Loucy (cell line): ENCODE measurements around the gene FLVCR2.
A peak's percentile ranks its signal among the peaks of the same experiment; 100 is the strongest.

Source experiments
- H2AFZ ChIP-seq: fragments of 200-600 bp; sonication (generic); 2 replicates; pipeline ENCODE4 v1.6.0; 2016; ENCODE audit warnings: antibody characterized with exemption, mild to moderate bottlenecking, low read length, moderate library complexity
- H3F3A ChIP-seq: fragments of 200-600 bp; 2 replicates; pipeline ENCODE4 v1.6.0; 2016; ENCODE audit warnings: antibody characterized with exemption, low read depth, mild to moderate bottlenecking
- H3K27me3 ChIP-seq: fragments of 200-600 bp; sonication (generic); 2 replicates; pipeline ENCODE4 v1.6.1; 2014; ENCODE audit warnings: low read length, mild to moderate bottlenecking; ENCODE audit not compliant: insufficient read depth, poor library complexity, severe bottlenecking
- H3K36me3 ChIP-seq: fragments of 200-600 bp; sonication (generic); 2 replicates; pipeline ENCODE4 v1.6.1; 2016; ENCODE audit warnings: low read length; ENCODE audit not compliant: insufficient read depth
- H3K4me1 ChIP-seq: fragments of 200-600 bp; sonication (generic); 2 replicates; pipeline ENCODE4 v1.5.1; 2014; ENCODE audit warnings: low read length, mild to moderate bottlenecking; ENCODE audit not compliant: insufficient read depth, poor library complexity, severe bottlenecking
- H3K4me2 ChIP-seq: fragments of 200-600 bp; sonication (generic); 2 replicates; pipeline ENCODE4 v1.6.0; 2014; ENCODE audit warnings: antibody characterized with exemption, low read length, low read depth, mild to moderate bottlenecking; ENCODE audit not compliant: poor library complexity, severe bottlenecking
- H3K4me3 ChIP-seq: fragments of 200-600 bp; sonication (generic); 2 replicates; pipeline ENCODE4 v1.5.1; 2014; ENCODE audit warnings: low read length, mild to moderate bottlenecking, mixed read lengths; ENCODE audit not compliant: poor library complexity, severe bottlenecking
- H3K79me2 ChIP-seq: fragments of 200-600 bp; sonication (generic); 2 replicates; pipeline ENCODE4 v1.6.1; 2014; ENCODE audit warnings: low read length; ENCODE audit not compliant: insufficient read depth
- H3K9ac ChIP-seq: fragments of 200-600 bp; sonication (generic); 2 replicates; pipeline ENCODE4 v1.6.0; 2014; ENCODE audit warnings: mild to moderate bottlenecking, low read depth, low read length, moderate library complexity; ENCODE audit not compliant: poor library complexity, severe bottlenecking
- H3K9me2 ChIP-seq: fragments of 200-600 bp; sonication (generic); replicated peaks from 2 replicates; pipeline ENCODE4 v1.6.1; 2016; ENCODE audit warnings: low read depth, low read length, mixed read lengths
- H3K9me3 ChIP-seq: fragments of 200-600 bp; sonication (generic); 2 replicates; pipeline ENCODE4 v1.6.1; 2014; ENCODE audit warnings: mild to moderate bottlenecking, antibody characterized with exemption, low read length, low read depth; ENCODE audit not compliant: insufficient read depth
- H4K20me1 ChIP-seq: fragments of 200-600 bp; sonication (generic); 2 replicates; pipeline ENCODE4 v1.6.0; 2014; ENCODE audit warnings: antibody characterized with exemption, low read length, mild to moderate bottlenecking; ENCODE audit not compliant: insufficient read depth, poor library complexity, severe bottlenecking
- CTCF ChIP-seq: fragments of 200-600 bp; sonication (generic); conservative IDR thresholded peaks from 2 replicates; pipeline ENCODE4 v1.5.1; 2014; ENCODE audit warnings: mild to moderate bottlenecking, antibody characterized with exemption, low read length
- EZH2phosphoT487 ChIP-seq: fragments of 200-600 bp; IDR thresholded peaks from 2 replicates; pipeline ENCODE4 v1.6.1; 2018; ENCODE audit warnings: antibody characterized with exemption, mild to moderate bottlenecking, moderate library complexity, borderline replicate concordance

FLVCR2 gene

GRCh38 chr14:75561013-75561432 is 17.4 kb upstream of the FLVCR2 start:
- Histone ChIP-seq H4K20me1 (no peaks in the 10 kb centered on the region), H3K4me2 (no peak overlapping the region), H3K4me3 (no peak overlapping the region), H3K9me2 (no peaks in the 10 kb centered on the region), H3K36me3 (no peaks in the 10 kb centered on the region), H3F3A (no peaks in the 10 kb centered on the region), H3K9me3 (no peaks in the 10 kb centered on the region), H3K79me2 (no peaks in the 10 kb centered on the region), H3K27me3 (no peaks in the 10 kb centered on the region), H2AFZ (no peak overlapping the region), H3K4me1 (peaks cover 12% of the 10 kb centered on the region), H3K9ac (no peak overlapping the region)
- TF ChIP-seq EZH2phosphoT487, result no peak
- peak; percentile 93 for TF ChIP-seq CTCF

GRCh38 chr14:75562089-75562488 is 16.3 kb upstream of the FLVCR2 start:
- no peak overlapping the region for H2AFZ ChIP-seq
- H3K4me1 ChIP-seq, result peaks cover 21% of the 10 kb centered on the region
- no peaks in the 10 kb centered on the region for H3F3A ChIP-seq
- H3K4me2 ChIP-seq, result no peak overlapping the region
- no peaks in the 10 kb centered on the region for H3K27me3 ChIP-seq
- H3K9me3 ChIP-seq, result no peaks in the 10 kb centered on the region
- no peak overlapping the region for H3K4me3 ChIP-seq
- H3K9ac ChIP-seq, result no peak overlapping the region
- H3K36me3 ChIP-seq, result no peaks in the 10 kb centered on the region
- no peaks in the 10 kb centered on the region for H3K79me2 ChIP-seq
- H4K20me1 ChIP-seq, result no peaks in the 10 kb centered on the region
- no peak for TF ChIP-seq CTCF
- TF ChIP-seq EZH2phosphoT487, result no peak
- H3K9me2 ChIP-seq, result no peaks in the 10 kb centered on the region

GRCh38 chr14:75562489-75562888 is 15.9 kb upstream of the FLVCR2 start:
- H3K4me2 ChIP-seq, result no peak overlapping the region
- TF ChIP-seq EZH2phosphoT487 (no peak), CTCF (no peak)
- H3K27me3 ChIP-seq, result no peaks in the 10 kb centered on the region
- no peak overlapping the region for H3K4me3 ChIP-seq
- H3K4me1 ChIP-seq, result peaks cover 21% of the 10 kb centered on the region
- H2AFZ ChIP-seq, result no peak overlapping the region
- H3K9ac ChIP-seq, result no peak overlapping the region
- H3F3A ChIP-seq, result no peaks in the 10 kb centered on the region
- no peaks in the 10 kb centered on the region for H3K9me3 ChIP-seq
- H4K20me1 ChIP-seq, result no peaks in the 10 kb centered on the region
- no peaks in the 10 kb centered on the region for H3K36me3 ChIP-seq
- H3K9me2 ChIP-seq, result no peaks in the 10 kb centered on the region
- H3K79me2 ChIP-seq, result no peaks in the 10 kb centered on the region
